Measurements from ENCODE around the gene ZNF784.

GRCh38 chr19:55633861-55634260, 9.5 kb upstream of the ZNF784 start:
- no peak for TF ChIP-seq POLR2A (IDR thresholded peaks at IDR 0.05)
- TF ChIP-seq, protein P1, sequence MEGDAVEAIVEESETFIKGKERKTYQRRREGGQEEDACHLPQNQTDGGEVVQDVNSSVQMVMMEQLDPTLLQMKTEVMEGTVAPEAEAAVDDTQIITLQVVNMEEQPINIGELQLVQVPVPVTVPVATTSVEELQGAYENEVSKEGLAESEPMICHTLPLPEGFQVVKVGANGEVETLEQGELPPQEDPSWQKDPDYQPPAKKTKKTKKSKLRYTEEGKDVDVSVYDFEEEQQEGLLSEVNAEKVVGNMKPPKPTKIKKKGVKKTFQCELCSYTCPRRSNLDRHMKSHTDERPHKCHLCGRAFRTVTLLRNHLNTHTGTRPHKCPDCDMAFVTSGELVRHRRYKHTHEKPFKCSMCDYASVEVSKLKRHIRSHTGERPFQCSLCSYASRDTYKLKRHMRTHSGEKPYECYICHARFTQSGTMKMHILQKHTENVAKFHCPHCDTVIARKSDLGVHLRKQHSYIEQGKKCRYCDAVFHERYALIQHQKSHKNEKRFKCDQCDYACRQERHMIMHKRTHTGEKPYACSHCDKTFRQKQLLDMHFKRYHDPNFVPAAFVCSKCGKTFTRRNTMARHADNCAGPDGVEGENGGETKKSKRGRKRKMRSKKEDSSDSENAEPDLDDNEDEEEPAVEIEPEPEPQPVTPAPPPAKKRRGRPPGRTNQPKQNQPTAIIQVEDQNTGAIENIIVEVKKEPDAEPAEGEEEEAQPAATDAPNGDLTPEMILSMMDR (IDR thresholded peaks at IDR 0.05), result no peak
